Fibroblast of villous mesenchyme (primary cell): Measurements from ENCODE around the gene ORC3. TPM values are rescaled to one million over a fixed set of nuclear protein-coding genes. Genes with fewer than 3 reads are reported as not detected.

Source experiments
- DNase-seq: peaks from one replicate; pipeline ENCODE4 v3.0.0-alpha.2; 2010; ENCODE audit warnings: low read depth
- H3K4me3 ChIP-seq: 2 replicates; pipeline ENCODE4 v1.5.1; 2011; ENCODE audit warnings: low read depth, mild to moderate bottlenecking, low read length
- CTCF ChIP-seq: IDR thresholded peaks from 2 replicates; pipeline ENCODE4 v1.5.1; 2012; ENCODE audit warnings: low read depth, mild to moderate bottlenecking, low read length; ENCODE audit not compliant: insufficient read depth
- total RNA-seq: library from RNA; depleted of rRNA; stranded (reverse); fragments of >200 nt; gene quantifications from 2 replicates; pipeline ENCODE4 v1.2.3, GENCODE V29; 2012

The ORC3 gene
- total RNA-seq, 1 donor = 32.0 TPM

- H3K4me3 ChIP-seq = no peak overlapping the region
- TF ChIP-seq CTCF = no peak
- no peak for DNase-seq
Observed at GRCh38 chr6:87654875-87655454, 65.0 kb downstream of the ORC3 start.

- no peak for DNase-seq
- no peak for TF ChIP-seq CTCF
- H3K4me3 ChIP-seq = no peak overlapping the region
Observed at GRCh38 chr6:87655824-87656223, 65.9 kb downstream of the ORC3 start.

GRCh38 chr6:87656857-87657256, 66.9 kb downstream of the ORC3 start:
- TF ChIP-seq CTCF = no peak
- H3K4me3 ChIP-seq = no peak overlapping the region
- DNase-seq = peak; percentile 30

GRCh38 chr6:87658516-87658915, 68.6 kb downstream of the ORC3 start:
- H3K4me3 ChIP-seq = no peak overlapping the region
- no peak for TF ChIP-seq CTCF
- DNase-seq = peak; percentile 15

GRCh38 chr6:87660226-87660911, 70.4 kb downstream of the ORC3 start:
- no peak overlapping the region for H3K4me3 ChIP-seq
- no peak for TF ChIP-seq CTCF
- peak; percentile 43 for DNase-seq

- peak; percentile 61 for DNase-seq
Observed at GRCh38 chr6:87661016-87661415, 71.1 kb downstream of the ORC3 start.

More at GRCh38 chr6:87661016-87661415, 71.1 kb downstream of the ORC3 start:
- no peak overlapping the region for H3K4me3 ChIP-seq
- no peak for TF ChIP-seq CTCF
